ENCODE results near the gene CREB3L2.
A peak's percentile ranks its signal among the peaks of the same experiment; 100 is the strongest.
"Not testable (repeated sequence)": the region's sequence is repeated elsewhere in the genome, so short reads cannot be mapped to it uniquely, and the experiment has no call there.

CREB3L2 gene

DNA sequence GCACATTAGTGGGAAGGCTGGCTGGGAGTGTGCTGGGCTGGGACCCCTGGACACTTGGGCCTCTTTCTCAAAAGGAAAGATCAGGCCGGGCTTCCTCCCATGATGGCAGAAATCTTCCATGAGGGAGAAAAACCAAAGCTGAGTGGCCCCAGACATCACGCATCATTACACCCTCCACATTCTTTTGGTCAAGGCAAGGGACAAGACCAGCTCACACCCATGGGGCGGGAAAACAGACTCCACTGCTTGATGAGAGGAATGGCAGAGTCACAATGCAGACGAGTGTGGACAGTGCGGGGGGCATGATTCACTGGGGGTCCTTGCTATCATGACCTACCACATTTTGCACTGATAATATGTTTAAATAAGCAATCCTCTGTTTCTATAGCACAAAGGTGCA, 73.3 kb downstream of the CREB3L2 start:
- TF ChIP-seq CTCF (IDR thresholded peaks at IDR 0.05; ENCODE audit: low read depth, low read length), result no peak
- no peak for DNase-seq (ENCODE audit: low read depth, low spot score)
- no peak overlapping the region for H3K4me3 ChIP-seq (ENCODE audit: low read depth, low read length)
- in situ Hi-C loops (cut with HindIII; ENCODE audit: low sequenced_read_pairs), result no loop called here

DNA sequence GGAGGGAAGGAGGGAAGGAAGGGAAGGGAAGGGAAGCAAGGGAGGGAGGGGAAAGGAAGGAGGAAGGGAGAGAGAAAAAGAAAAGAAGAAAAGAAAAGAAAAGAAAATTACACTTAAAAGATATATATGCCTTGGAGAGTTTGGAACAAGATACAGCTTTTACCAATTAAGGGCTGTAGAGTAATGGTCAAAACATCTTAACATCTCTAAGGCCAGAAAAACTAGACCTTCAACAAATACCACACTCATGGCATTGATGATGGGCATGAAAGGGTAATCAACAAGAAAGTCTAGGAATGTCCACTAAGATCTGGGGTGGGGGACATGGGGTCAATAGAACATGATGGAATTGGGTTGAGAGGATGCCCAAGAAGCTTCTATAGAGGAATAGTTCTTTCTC, 74.5 kb downstream of the CREB3L2 start:
- in situ Hi-C loops (cut with HindIII; ENCODE audit: low sequenced_read_pairs), result no loop called here
- H3K4me3 ChIP-seq (ENCODE audit: low read depth, low read length), result no peak overlapping the region
- TF ChIP-seq CTCF (IDR thresholded peaks at IDR 0.05; ENCODE audit: low read depth, low read length), result no peak
- DNase-seq (ENCODE audit: low read depth, low spot score), result no peak

- in situ Hi-C loops (cut with HindIII; ENCODE audit: low sequenced_read_pairs); DNase-seq (ENCODE audit: low read depth, low spot score); H3K4me3 ChIP-seq (ENCODE audit: low read depth, low read length): not testable (repeated sequence)
These were observed 75.7 kb downstream of the CREB3L2 start for GRCh38 chr7:137926206-137926605.

DNA sequence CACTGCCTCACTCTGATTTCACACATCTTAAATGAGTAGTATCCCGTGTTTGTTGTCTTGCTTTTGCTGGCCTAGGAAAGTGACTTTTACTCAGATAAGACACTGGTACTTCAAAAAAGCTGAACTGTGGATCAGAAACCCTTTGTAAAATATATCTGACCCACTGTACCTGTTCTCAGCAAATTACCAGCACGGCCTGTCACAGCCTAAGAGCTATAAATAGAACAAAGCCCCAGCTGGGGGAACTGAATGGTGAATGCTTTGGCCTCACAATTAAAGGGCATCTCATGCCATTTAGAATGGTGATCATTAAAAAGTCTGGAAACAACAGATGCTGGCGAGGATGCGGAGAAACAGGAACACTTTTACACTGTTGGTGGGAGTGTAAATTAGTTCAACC, 76.1 kb downstream of the CREB3L2 start:
- no peak overlapping the region for H3K4me3 ChIP-seq (ENCODE audit: low read depth, low read length)
- in situ Hi-C loops (cut with HindIII; ENCODE audit: low sequenced_read_pairs), result no loop called here
- DNase-seq (ENCODE audit: low read depth, low spot score), result no peak
- no peak for TF ChIP-seq CTCF (IDR thresholded peaks at IDR 0.05; ENCODE audit: low read depth, low read length)

DNA sequence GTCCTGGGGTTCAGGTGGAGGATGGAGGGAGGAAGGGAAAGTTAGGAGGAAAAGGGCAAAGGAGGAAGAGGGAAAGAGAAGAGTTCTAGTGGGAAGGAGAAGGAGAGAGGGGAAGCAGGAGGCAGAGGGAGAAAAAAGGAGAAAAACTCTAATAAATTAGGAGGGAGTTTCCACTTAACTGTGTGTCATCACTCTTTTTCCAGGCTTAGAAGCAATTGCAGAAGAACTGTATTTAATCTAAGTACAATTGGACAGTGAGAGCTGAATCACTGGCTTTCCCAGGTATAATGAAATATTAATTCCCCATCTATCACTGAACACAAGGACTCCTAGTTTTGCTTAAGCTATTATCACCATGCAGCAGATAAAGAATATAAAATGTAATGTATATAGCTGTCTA, 76.8 kb downstream of the CREB3L2 start:
- in situ Hi-C loops (cut with HindIII; ENCODE audit: low sequenced_read_pairs), result no loop called here
- DNase-seq (ENCODE audit: low read depth, low spot score), result no peak
- TF ChIP-seq CTCF (IDR thresholded peaks at IDR 0.05; ENCODE audit: low read depth, low read length), result no peak
- no peak overlapping the region for H3K4me3 ChIP-seq (ENCODE audit: low read depth, low read length)

DNA sequence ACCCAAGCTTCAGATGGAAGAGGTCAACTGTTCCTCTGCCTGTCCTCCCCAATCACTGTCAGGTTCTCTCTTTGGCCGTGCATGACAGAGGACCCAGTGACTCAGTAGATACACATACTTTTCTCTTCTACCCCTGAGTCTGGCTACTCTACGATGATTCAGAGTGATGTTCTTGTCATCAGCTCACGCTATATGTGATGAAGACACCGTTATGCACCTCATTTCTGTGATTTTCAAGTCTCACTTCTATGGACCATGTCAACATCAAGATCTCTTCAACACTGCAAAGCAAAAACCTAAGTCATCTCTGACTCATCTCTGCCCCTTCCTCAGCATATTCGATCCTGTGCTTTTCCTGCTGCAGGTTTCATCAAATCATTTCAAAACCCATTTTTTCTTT, 78.5 kb downstream of the CREB3L2 start:
- no peak overlapping the region for H3K4me3 ChIP-seq (ENCODE audit: low read depth, low read length)
- in situ Hi-C loops (cut with HindIII; ENCODE audit: low sequenced_read_pairs), result no loop called here
- peak; percentile 67 for DNase-seq (ENCODE audit: low read depth, low spot score)
- TF ChIP-seq CTCF (IDR thresholded peaks at IDR 0.05; ENCODE audit: low read depth, low read length), result no peak

GRCh38 chr7:137920637-137921399, 81.1 kb downstream of the CREB3L2 start:
- TF ChIP-seq CTCF (IDR thresholded peaks at IDR 0.05; ENCODE audit: low read depth, low read length), result no peak
- no peak for DNase-seq (ENCODE audit: low read depth, low spot score)
- no peak overlapping the region for H3K4me3 ChIP-seq (ENCODE audit: low read depth, low read length)
- in situ Hi-C loops (cut with HindIII; ENCODE audit: low sequenced_read_pairs), result no loop called here
